HepG2 (cell line): ENCODE measurements around the gene RPL26. TPM values are rescaled to one million over a fixed set of nuclear protein-coding genes. Genes with fewer than 3 reads are reported as not detected.
A peak's percentile ranks its signal among the peaks of the same experiment; 100 is the strongest.

Experiments used
- ARHGAP35 ChIP-seq: sonication (generic); formaldehyde crosslinking; IDR thresholded peaks from 2 replicates; pipeline ENCODE4 v1.9.0; 2022; ENCODE audit warnings: mild to moderate bottlenecking, inconsistent platforms, moderate library complexity, missing genetic modification reagents, borderline replicate concordance
- ARID2 ChIP-seq: sonication (generic); formaldehyde crosslinking; IDR thresholded peaks from 2 replicates; pipeline ENCODE4 v1.8.1; 2022; ENCODE audit warnings: mild to moderate bottlenecking, missing genetic modification reagents, borderline replicate concordance
- ARNT ChIP-seq: fragments of 450-650 bp; IDR thresholded peaks from 2 replicates; pipeline ENCODE4 v1.6.1; 2017
- BCL6 ChIP-seq: IDR thresholded peaks from 2 replicates; pipeline ENCODE4 v1.6.1; 2016; ENCODE audit warnings: missing genetic modification reagents, missing compliant biosample characterization
- BRF2 ChIP-seq: sonication (generic); formaldehyde crosslinking; IDR thresholded peaks from 2 replicates; pipeline ENCODE4 v1.8.1; 2022; ENCODE audit warnings: mild to moderate bottlenecking, missing genetic modification reagents
- EP300 ChIP-seq, 3 experiments: sonication (generic) in 1 of 3; formaldehyde crosslinking in 1 of 3; IDR thresholded peaks; 2 replicates each; pipeline versions ENCODE4 v1.5.1 to v1.6.1; 2011 to 2020; ENCODE audit warnings: low read depth in 2 of 3, low read length in 2 of 3, borderline replicate concordance in 1 of 3, improper control_type of control experiment in 1 of 3, mild to moderate bottlenecking in 1 of 3, missing genetic modification reagents in 1 of 3, moderate library complexity in 1 of 3
- HOXA3 ChIP-seq: sonication (generic); formaldehyde crosslinking; IDR thresholded peaks from 2 replicates; pipeline ENCODE4 v1.5.0; 2020; ENCODE audit warnings: missing genetic modification reagents
- JUN ChIP-seq: sonication (generic); formaldehyde crosslinking; IDR thresholded peaks from 2 replicates; pipeline ENCODE4 v1.4.0; 2020; ENCODE audit warnings: mild to moderate bottlenecking, missing genetic modification reagents
- KDM5A ChIP-seq: fragments of 200-600 bp; sonication (generic); IDR thresholded peaks from 2 replicates; pipeline ENCODE4 v1.7.0; 2018; ENCODE audit warnings: antibody characterized with exemption, mild to moderate bottlenecking, low read length, borderline replicate concordance
- KLF11 ChIP-seq: IDR thresholded peaks from 2 replicates; pipeline ENCODE4 v1.6.1; 2016; ENCODE audit warnings: missing compliant biosample characterization
- SMYD3 ChIP-seq: sonication (generic); formaldehyde crosslinking; IDR thresholded peaks from 2 replicates; pipeline ENCODE4 v1.8.1; 2023; ENCODE audit warnings: mild to moderate bottlenecking, missing genetic modification reagents
- ZNF136 ChIP-seq: sonication (generic); formaldehyde crosslinking; IDR thresholded peaks from 2 replicates; pipeline ENCODE4 v1.8.1; 2022; ENCODE audit warnings: low read depth, mild to moderate bottlenecking, moderate library complexity, missing genetic modification reagents
- ZNF367 ChIP-seq: sonication (generic); formaldehyde crosslinking; IDR thresholded peaks from 2 replicates; pipeline ENCODE4 v1.4.0; 2020; ENCODE audit warnings: missing genetic modification reagents, borderline replicate concordance
- ZNF510 ChIP-seq: sonication (generic); formaldehyde crosslinking; IDR thresholded peaks from 2 replicates; pipeline ENCODE4 v1.4.0; 2020; ENCODE audit warnings: low read depth, mild to moderate bottlenecking, missing genetic modification reagents
- ZNF782 ChIP-seq: sonication (generic); formaldehyde crosslinking; IDR thresholded peaks from 2 replicates; pipeline ENCODE4 v1.4.0; 2020; ENCODE audit warnings: missing genetic modification reagents, mild to moderate bottlenecking, borderline replicate concordance
- ZNF850 ChIP-seq: sonication (generic); formaldehyde crosslinking; conservative IDR thresholded peaks from 2 replicates; pipeline ENCODE4 v1.9.0; 2021; ENCODE audit warnings: mild to moderate bottlenecking, missing genetic modification reagents
- polyA plus RNA-seq, 8 experiments: library from polyadenylated mRNA; depleted of rRNA in 3 of 8; stranded (reverse) in 7 of 8; unstranded in 1 of 8; fragments of >200 nt; fragmentation: Illumina TruSeq in 4 of 8; extraction: Trizol in 4 of 8; gene quantifications; 2 replicates each; pipeline versions ENCODE4 v1.2.1 to v1.2.3, GENCODE V29; 2011 to 2016; ENCODE audit warnings: low read depth in 4 of 8, missing spikeins in 1 of 8, mixed read lengths in 1 of 8; ENCODE audit not compliant: insufficient read depth in 1 of 8
- total RNA-seq, 5 experiments: library from RNA; depleted of rRNA; stranded (reverse); fragments of >200 nt; fragmentation: Illumina TruSeq; extraction: Trizol; gene quantifications; 2 replicates each; pipeline ENCODE4 v1.2.3, GENCODE V29; 2016; ENCODE audit warnings: low read depth in 1 of 5
- TF ChIP-seq, protein P1 (sequence below): sonication (generic); formaldehyde crosslinking; conservative IDR thresholded peaks from 2 replicates; pipeline ENCODE4 v1.4.0; 2020; ENCODE audit warnings: missing genetic modification reagents
- TF ChIP-seq, protein P2 (sequence below): sonication (generic); formaldehyde crosslinking; IDR thresholded peaks from 2 replicates; pipeline ENCODE4 v1.4.0; 2020; ENCODE audit warnings: missing genetic modification reagents, borderline replicate concordance
- TF ChIP-seq, protein P3 (sequence below): sonication (generic); formaldehyde crosslinking; IDR thresholded peaks from 2 replicates; pipeline ENCODE4 v1.5.1; 2020; ENCODE audit warnings: missing genetic modification reagents, mild to moderate bottlenecking, borderline replicate concordance
- TF ChIP-seq, protein P4 (sequence below): sonication (generic); formaldehyde crosslinking; IDR thresholded peaks from 2 replicates; pipeline ENCODE4 v1.8.0; 2022; ENCODE audit warnings: mild to moderate bottlenecking, missing genetic modification reagents, borderline replicate concordance

RPL26 gene
- total and polyA plus RNA-seq, 2 of the 13 experiments (the other 11 are each of a cell fraction or from before 2014, with no cell fraction given): 2,817 to 3,529 TPM

DNA sequence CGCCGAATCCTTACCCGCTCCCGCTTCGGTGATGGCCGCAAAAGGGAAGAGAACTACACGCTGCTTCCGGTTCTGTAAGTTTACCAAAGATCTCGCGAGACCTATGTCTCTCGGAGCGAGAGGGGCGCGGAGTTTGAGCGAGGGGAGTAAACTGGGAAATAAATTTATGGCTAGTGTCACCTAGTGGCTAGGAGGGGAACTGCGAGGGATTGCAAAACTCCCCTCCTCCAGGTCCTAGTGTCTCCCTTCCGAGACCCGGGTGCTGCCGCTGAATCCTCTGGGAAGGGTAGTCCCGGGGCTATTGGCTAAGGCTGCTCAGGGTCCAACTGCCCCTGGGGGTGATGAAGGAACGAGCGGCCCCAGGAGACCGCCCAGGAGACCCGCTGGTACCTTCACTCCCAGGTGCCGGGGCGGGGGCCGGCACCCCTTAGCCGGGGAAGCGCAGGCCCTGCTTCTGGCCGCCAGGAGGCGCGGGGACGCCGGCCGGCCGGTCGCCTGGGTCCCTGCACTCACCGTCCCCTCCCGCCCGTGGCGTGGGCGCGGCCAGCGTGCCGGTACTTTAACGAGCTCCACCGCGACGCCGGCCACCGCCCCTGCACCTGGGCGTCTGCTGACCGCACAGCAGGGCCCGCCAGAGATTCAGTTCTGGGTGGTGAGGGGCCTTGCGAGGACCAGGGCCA lies at the start of gene RPL26 (continued):
- TF ChIP-seq, protein P1, sequence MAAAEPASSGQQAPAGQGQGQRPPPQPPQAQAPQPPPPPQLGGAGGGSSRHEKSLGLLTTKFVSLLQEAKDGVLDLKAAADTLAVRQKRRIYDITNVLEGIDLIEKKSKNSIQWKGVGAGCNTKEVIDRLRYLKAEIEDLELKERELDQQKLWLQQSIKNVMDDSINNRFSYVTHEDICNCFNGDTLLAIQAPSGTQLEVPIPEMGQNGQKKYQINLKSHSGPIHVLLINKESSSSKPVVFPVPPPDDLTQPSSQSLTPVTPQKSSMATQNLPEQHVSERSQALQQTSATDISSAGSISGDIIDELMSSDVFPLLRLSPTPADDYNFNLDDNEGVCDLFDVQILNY: peak; percentile 40
- TF ChIP-seq SMYD3 (CRISPR knock-in tag): no peak; the same call in 1 of the 2 replicates
- no peak; the same call in 1 of the 2 replicates for TF ChIP-seq ZNF367 (CRISPR knock-in tag)
- TF ChIP-seq, protein P2, sequence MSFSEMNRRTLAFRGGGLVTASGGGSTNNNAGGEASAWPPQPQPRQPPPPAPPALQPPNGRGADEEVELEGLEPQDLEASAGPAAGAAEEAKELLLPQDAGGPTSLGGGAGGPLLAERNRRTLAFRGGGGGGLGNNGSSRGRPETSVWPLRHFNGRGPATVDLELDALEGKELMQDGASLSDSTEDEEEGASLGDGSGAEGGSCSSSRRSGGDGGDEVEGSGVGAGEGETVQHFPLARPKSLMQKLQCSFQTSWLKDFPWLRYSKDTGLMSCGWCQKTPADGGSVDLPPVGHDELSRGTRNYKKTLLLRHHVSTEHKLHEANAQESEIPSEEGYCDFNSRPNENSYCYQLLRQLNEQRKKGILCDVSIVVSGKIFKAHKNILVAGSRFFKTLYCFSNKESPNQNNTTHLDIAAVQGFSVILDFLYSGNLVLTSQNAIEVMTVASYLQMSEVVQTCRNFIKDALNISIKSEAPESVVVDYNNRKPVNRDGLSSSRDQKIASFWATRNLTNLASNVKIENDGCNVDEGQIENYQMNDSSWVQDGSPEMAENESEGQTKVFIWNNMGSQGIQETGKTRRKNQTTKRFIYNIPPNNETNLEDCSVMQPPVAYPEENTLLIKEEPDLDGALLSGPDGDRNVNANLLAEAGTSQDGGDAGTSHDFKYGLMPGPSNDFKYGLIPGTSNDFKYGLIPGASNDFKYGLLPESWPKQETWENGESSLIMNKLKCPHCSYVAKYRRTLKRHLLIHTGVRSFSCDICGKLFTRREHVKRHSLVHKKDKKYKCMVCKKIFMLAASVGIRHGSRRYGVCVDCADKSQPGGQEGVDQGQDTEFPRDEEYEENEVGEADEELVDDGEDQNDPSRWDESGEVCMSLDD (CRISPR knock-in tag): peak; percentile 63; the same call in 1 of the 2 replicates
- no peak for TF ChIP-seq ZNF136 (CRISPR knock-in tag)
- TF ChIP-seq, protein P3, sequence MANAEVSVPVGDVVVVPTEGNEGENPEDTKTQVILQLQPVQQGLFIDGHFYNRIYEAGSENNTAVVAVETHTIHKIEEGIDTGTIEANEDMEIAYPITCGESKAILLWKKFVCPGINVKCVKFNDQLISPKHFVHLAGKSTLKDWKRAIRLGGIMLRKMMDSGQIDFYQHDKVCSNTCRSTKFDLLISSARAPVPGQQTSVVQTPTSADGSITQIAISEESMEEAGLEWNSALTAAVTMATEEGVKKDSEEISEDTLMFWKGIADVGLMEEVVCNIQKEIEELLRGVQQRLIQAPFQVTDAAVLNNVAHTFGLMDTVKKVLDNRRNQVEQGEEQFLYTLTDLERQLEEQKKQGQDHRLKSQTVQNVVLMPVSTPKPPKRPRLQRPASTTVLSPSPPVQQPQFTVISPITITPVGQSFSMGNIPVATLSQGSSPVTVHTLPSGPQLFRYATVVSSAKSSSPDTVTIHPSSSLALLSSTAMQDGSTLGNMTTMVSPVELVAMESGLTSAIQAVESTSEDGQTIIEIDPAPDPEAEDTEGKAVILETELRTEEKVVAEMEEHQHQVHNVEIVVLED: peak; percentile 76; the same call in 1 of the 2 replicates
- no peak; the same call in 1 of the 2 replicates for TF ChIP-seq ZNF850 (CRISPR knock-in tag)
- peak; percentile 88 for TF ChIP-seq HOXA3
- TF ChIP-seq KLF11 (CRISPR knock-in tag): no peak; the same call in 1 of the 2 replicates
- no peak for TF ChIP-seq JUN (CRISPR knock-in tag)
- TF ChIP-seq BCL6 (CRISPR knock-in tag): peak; percentile 36
- peak; percentile 26; the same call in 1 of the 2 replicates for TF ChIP-seq BRF2 (CRISPR knock-in tag)
- 0 out of 2 replicates have a peak, but pooled peaks have one; percentile 10 for TF ChIP-seq ZNF782 (CRISPR knock-in tag)
- TF ChIP-seq EP300 (IDR thresholded peaks at IDR 0.05; ENCODE audit: low read depth in 2 of 2, low read length in 2 of 2): peak in 1 of 2 experiments; percentile 28; a peak in 1 of 4 replicates
- TF ChIP-seq EP300 (CRISPR knock-in tag; IDR thresholded peaks at IDR 0.05; ENCODE audit: borderline replicate concordance): peak; percentile 10; the same call in 1 of the 2 replicates
- peak; percentile 75; the same call in 1 of the 2 replicates for TF ChIP-seq KDM5A
- no peak for TF ChIP-seq ZNF510 (CRISPR knock-in tag)
- TF ChIP-seq ARHGAP35 (CRISPR knock-in tag): peak; percentile 15; the same call in 1 of the 2 replicates
- TF ChIP-seq, protein P4, sequence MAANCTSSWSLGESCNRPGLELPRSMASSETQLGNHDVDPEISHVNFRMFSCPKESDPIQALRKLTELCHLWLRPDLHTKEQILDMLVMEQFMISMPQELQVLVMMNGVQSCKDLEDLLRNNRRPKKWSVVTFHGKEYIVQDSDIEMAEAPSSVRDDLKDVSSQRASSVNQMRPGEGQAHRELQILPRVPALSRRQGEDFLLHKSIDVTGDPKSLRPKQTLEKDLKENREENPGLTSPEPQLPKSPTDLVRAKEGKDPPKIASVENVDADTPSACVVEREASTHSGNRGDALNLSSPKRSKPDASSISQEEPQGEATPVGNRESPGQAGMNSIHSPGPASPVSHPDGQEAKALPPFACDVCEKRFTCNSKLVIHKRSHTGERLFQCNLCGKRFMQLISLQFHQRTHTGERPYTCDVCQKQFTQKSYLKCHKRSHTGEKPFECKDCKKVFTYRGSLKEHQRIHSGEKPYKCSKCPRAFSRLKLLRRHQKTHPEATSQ (CRISPR knock-in tag): peak; percentile 69; the same call in 1 of the 2 replicates
- no peak for TF ChIP-seq ARID2
- no peak for TF ChIP-seq ARNT
